ENCODE data around the gene PHF19.

DNA sequence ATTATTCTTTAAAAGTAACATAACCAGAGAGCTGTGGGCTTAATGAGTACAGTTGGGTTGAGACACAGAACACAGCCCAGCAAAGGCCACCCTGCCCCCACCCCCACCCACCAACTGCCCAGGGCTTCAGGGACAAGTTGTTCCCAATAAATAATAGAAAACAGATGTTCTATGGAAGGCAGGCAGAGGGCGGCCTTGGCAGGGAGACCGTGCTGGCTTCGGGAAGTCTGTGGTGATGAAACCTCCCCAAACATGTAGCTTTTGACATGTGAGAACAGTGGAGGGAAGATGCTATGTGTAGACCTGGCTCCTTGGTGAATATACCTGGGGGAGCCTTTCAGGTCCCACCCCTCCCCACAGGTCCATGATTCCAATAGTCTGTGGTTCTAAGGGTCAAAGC lies 39.6 kb upstream of the PHF19 start:
- TF ChIP-seq, protein P1, sequence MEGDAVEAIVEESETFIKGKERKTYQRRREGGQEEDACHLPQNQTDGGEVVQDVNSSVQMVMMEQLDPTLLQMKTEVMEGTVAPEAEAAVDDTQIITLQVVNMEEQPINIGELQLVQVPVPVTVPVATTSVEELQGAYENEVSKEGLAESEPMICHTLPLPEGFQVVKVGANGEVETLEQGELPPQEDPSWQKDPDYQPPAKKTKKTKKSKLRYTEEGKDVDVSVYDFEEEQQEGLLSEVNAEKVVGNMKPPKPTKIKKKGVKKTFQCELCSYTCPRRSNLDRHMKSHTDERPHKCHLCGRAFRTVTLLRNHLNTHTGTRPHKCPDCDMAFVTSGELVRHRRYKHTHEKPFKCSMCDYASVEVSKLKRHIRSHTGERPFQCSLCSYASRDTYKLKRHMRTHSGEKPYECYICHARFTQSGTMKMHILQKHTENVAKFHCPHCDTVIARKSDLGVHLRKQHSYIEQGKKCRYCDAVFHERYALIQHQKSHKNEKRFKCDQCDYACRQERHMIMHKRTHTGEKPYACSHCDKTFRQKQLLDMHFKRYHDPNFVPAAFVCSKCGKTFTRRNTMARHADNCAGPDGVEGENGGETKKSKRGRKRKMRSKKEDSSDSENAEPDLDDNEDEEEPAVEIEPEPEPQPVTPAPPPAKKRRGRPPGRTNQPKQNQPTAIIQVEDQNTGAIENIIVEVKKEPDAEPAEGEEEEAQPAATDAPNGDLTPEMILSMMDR (conservative IDR thresholded peaks at IDR 0.05; ENCODE audit: low read depth in 2 of 2), result peak in 1 of 2 experiments; percentile 51; a peak in 2 of 4 replicates
- TF ChIP-seq EZH2 (IDR thresholded peaks at IDR 0.05; ENCODE audit: low read depth, unreplicated experiment) (no peak), CREB1 (CRISPR knock-in tag; IDR thresholded peaks at IDR 0.05; ENCODE audit: low read depth) (no peak)

All from GM23338 (cell line).